AG09319 (cell line): ENCODE results near the gene NEDD4L.
"Not testable (repeated sequence)": the region's sequence is repeated elsewhere in the genome, so short reads cannot be mapped to it uniquely, and the experiment has no call there.

Source experiments
- DNase-seq: peaks from one replicate; pipeline ENCODE4 v3.0.0-alpha.2; 2010; ENCODE audit warnings: low read depth; ENCODE audit errors: extremely low read depth
- CTCF ChIP-seq: IDR thresholded peaks from 2 replicates; pipeline ENCODE4 v1.5.1; 2011; ENCODE audit warnings: low read depth, mild to moderate bottlenecking, inconsistent platforms, low read length, moderate library complexity

NEDD4L gene

GRCh38 chr18:58163004-58163590 lies 119.1 kb downstream of the NEDD4L start:
- TF ChIP-seq CTCF = no peak
- no peak for DNase-seq

- no peak for TF ChIP-seq CTCF
- no peak for DNase-seq
These were observed 122.3 kb downstream of the NEDD4L start for GRCh38 chr18:58166278-58166844.

GRCh38 chr18:58167073-58167472 lies 123.0 kb downstream of the NEDD4L start:
- TF ChIP-seq CTCF = no peak
- no peak for DNase-seq

GRCh38 chr18:58168221-58168620 lies 124.2 kb downstream of the NEDD4L start:
- TF ChIP-seq CTCF = no peak
- DNase-seq = no peak

GRCh38 chr18:58168993-58169392 lies 125.0 kb downstream of the NEDD4L start:
- no peak for TF ChIP-seq CTCF
- DNase-seq = no peak

- no peak for DNase-seq
These were observed 125.4 kb downstream of the NEDD4L start for GRCh38 chr18:58169472-58169871.

GRCh38 chr18:58170036-58170435 lies 126.0 kb downstream of the NEDD4L start:
- not testable (repeated sequence) for DNase-seq

More at GRCh38 chr18:58169472-58169871, 125.4 kb downstream of the NEDD4L start:
- TF ChIP-seq CTCF = no peak

GRCh38 chr18:58172031-58172430 lies 128.0 kb downstream of the NEDD4L start:
- DNase-seq = no peak
- TF ChIP-seq CTCF = no peak
